DMS79 treated with DMSO at 0.1 percent for 48 hours (cell line): ENCODE results near the gene CSPG4.
A peak's percentile ranks its signal among the peaks of the same experiment; 100 is the strongest.
"Not testable (repeated sequence)": the region's sequence is repeated elsewhere in the genome, so short reads cannot be mapped to it uniquely, and the experiment has no call there.

Experiments
- DNase-seq: peaks from one replicate; lab custom pipeline; 2025; lab: John Stamatoyannopoulos, UW

The CSPG4 gene

GRCh38 chr15:75738014-75738646 is 25.5 kb upstream of the CSPG4 start:
- DNase-seq, result no peak

GRCh38 chr15:75737116-75738013 is 24.7 kb upstream of the CSPG4 start:
- DNase-seq, result not testable (repeated sequence)

GRCh38 chr15:75736256-75736655 is 23.6 kb upstream of the CSPG4 start:
- DNase-seq, result no peak

- not testable (repeated sequence) for DNase-seq
These were observed 22.5 kb upstream of the CSPG4 start for GRCh38 chr15:75734861-75735760.

DNA sequence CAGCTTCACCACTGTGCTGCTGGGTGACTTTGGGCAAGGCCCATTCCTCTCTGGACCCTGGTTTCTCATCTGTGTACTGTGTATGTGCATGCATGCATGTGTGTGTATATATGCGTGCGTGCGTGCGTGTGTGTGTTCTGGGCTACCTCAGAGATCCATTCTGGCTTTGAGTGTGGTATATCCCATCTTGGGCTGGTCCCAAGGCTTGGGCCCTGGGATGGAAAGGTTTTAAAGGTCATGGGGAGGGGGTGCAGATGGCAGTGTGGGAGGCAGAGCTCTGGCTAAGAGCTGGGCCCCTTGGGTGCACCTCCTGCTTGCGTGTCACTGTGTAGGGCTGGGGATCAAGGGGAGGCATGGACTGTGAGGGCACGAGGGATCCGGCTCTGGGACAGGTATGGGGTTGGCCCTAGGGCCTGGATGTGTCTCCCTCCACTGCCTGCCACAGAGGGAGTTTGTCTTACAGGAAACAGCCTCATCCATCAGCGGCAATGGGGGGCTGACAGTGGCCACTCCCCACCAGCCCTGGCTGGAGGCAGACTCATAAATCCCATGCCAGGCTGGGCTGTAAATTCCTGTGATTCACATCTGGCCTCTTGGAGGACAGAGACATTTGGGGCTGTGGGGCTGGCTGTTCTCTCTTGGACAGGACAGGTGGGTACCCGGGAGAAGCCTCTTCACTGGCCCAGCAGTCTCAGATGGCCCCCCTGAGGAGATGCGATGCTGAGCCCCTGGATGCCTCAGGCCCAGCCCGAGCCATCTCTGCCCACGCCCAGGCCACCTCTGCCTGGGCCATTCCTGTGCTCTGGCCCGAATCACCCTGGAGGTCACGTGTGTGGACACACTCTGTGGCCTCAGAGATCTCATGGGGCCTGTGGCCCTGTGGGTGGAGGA is 21.4 kb upstream of the CSPG4 start:
- DNase-seq, result no peak

GRCh38 chr15:75732809-75733451 is 20.3 kb upstream of the CSPG4 start:
- DNase-seq, result no peak

- no peak for DNase-seq
These were observed 19.6 kb upstream of the CSPG4 start for GRCh38 chr15:75732177-75732808.

DNA sequence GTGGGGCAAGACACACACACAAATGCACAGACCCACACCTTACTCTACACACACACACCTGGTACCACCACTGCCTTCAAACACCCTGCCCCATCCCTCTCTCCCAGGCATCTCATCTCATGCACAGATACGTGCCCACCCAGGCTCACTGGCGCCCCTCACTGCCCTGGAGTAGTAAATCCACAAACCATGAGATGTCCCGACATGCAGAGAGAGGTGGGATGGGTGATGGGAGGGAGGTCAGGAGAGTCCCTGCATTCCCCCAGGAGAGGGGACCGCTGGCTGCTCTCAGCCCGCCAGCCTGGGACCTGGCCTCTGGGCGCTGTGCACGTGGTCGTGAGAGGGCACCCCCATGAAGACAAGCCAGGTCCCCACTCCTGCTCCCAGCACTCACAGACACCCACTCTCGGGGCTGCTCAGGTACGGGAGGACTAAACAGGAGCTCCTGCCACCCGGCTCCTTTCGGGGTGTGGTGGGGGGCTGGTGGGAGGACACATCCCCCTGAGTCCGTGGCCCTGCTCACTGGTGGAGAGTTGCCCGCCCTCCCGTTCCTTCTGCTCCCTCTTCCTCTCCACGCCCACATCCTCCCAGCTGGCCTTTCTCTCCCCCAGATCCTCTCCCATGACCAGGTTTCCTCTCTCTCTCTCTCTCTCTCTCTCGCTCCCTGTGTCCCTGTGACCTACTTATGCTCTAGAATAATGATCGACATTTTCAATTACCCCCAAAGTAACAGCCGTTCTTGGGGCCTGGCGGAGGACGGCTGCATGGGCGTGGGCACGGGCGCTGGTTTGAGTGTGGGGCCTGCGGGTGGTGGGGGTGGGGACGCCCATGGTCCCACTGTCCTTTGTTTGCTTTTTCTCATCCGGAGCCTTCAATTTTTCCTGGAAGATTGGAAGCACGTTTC is 18.9 kb upstream of the CSPG4 start:
- DNase-seq, result no peak

DNA sequence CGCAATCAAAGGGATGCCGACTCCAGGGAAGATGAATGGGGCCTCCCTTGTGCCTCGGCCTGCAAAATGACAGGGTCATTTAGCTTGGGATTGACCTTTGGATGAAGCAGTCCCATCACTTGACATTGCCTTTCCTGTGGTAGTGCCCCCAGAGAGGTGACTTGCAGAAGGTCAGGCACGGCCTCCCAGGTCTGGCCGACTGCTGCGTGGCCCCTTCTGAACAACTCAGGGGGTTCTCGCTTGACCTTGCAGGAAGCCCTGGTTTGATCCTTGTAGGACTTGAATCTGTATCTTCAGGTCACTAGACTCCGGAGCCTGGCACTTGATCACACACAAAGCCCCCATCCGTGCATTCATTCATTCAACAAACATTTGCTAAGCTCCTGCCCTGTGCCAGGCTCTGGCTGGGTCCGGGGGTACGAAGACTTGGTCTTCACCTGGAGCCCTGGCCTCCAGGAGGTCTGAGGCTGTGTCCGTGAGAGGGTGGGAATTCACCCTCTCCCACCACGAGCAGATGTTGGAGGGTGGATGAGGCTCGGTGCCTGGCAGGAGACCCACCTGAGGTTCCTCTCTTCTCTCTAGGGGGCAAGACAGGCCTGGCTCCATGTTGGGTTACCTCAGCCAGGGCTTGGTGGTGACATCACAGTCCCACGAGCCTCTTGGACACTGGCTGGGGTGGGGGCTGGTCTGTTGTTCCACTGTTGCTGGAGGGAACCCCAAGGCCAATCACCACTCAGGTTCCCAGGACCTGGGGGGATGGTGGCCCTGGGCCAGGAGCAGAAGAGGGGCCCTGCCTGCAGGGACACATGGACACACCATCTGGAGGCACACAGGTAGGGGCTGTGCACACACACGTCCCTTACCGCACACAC is 18.0 kb upstream of the CSPG4 start:
- not testable (repeated sequence) for DNase-seq

GRCh38 chr15:75729326-75730069 is 16.9 kb upstream of the CSPG4 start:
- no peak for DNase-seq

GRCh38 chr15:75727851-75728715 is 15.4 kb upstream of the CSPG4 start:
- DNase-seq, result peak; percentile 1

DNA sequence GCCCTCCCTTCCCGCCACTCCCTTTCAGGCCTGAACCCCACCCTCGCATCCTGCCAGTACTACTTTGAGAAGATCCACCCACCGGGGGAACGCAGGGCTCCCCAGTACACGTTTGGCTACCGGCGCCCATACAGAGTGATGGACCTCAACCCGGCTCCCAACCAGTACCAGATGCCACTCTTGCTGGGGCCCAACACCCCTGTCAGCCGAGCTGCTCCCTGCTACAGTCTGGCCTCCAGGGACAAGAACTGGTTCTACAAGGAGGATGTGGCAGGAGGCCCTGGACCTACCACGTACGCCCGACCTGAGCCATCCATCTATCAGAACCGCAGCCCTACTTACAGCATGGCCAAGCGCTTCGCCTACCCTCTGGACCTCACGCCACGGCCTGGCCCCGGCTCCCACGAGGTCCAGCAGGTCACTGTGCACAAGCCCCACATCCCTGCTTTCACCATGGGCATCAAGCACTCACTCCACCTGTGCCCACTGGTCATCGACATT is 14.4 kb upstream of the CSPG4 start:
- DNase-seq, result no peak

- DNase-seq, result no peak
These were observed 13.3 kb upstream of the CSPG4 start for GRCh38 chr15:75725719-75726607.

GRCh38 chr15:75725006-75725718 is 12.5 kb upstream of the CSPG4 start:
- no peak for DNase-seq
